GM18505 (cell line): ENCODE results near the gene AURKAIP1.
"Not testable (repeated sequence)": the region's sequence is repeated elsewhere in the genome, so short reads cannot be mapped to it uniquely, and the experiment has no call there.

Source experiments
- ATAC-seq: cut with Tn5 transposase; IDR thresholded peaks from one replicate; pipeline ENCODE4 v1.9.1; 2021; ENCODE audit not compliant: unreplicated experiment
- POLR2A ChIP-seq: IDR thresholded peaks from 4 replicates; pipeline ENCODE4 v1.6.1; 2011; ENCODE audit warnings: borderline replicate concordance; ENCODE audit not compliant: insufficient read depth, insufficient read length; ENCODE audit errors: extremely low read depth

Gene AURKAIP1

GRCh38 chr1:1385931-1386330, 10.9 kb upstream of the AURKAIP1 start:
- ATAC-seq: no peak
- TF ChIP-seq POLR2A: no peak

GRCh38 chr1:1385339-1385738, 10.3 kb upstream of the AURKAIP1 start:
- ATAC-seq: not testable (repeated sequence)

DNA sequence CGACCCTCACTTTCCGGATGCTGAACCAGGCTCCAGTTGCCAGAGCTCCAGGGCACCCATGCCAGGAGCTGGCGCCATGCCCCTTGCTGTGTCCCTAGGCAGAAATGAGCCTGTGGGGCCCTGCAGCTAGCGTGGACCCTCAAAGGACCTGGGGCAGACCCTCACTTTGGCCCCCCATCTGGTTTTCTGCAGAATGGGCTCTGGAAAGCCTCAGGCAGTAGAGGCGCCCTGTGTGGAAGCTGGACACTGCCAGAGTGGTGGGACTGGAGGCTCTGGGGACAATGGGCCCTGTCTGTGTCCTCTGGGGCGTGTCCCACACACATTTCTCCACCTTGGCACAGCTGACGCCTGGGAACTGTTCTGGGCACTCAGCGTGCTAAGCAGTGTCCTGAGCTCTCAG, 6.3 kb upstream of the AURKAIP1 start:
- no peak for ATAC-seq

DNA sequence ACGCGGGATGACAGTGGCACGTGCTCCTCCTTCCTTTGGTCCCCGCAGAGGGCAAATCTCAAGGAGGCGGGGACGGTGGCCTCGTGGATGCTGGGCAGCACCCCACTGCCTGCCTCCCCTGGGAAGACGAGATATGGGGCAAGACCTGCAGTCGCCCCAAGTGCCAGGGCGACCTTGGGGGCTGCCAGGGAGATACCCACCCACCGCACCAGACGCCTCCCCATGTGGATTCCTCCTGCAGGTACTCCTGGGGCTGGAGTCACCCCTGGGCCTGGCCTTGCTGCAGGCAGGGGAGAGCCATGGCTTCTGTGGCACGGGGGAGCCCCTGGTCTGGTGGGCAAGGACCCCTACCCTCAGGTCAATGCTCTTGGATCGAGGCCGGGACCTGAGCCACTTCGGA, 5.9 kb upstream of the AURKAIP1 start:
- no peak for ATAC-seq

More for the DNA sequence above, 6.3 kb upstream of the AURKAIP1 start:
- TF ChIP-seq POLR2A: no peak

DNA sequence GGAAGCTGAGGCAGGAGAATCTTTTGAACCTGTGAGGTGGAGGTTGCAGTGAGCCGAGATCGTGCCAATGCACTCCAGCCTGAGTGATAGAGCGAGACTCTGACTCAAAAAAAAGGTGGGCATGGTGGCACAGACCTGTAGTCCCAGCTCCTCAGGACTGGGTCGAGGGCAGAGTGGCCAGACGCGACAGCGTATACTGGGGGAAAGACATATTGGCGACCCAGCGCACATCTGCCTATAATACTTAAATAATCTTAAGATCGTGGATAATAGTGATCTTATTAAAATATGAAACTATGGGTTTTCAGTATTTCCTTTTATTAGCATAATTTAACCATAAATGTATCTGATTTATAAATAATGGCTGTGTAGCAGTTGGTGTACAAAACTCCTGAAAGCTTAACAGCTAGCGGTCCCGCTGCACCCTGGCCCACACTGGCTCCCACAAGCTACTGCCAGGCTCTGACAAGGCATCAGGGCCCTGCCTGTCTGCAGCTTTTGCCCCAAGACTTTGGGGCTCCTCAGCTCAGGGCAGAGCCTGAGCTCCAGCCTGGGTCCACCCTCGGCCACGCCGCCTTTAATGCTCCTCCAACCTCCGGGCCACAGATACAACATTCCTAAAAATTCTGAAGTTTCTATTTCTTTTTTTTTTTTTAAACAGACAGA, 2.7 kb upstream of the AURKAIP1 start:
- TF ChIP-seq POLR2A: no peak

More for the DNA sequence above, 5.9 kb upstream of the AURKAIP1 start:
- no peak for TF ChIP-seq POLR2A

GRCh38 chr1:1376551-1377226, 1.7 kb upstream of the AURKAIP1 start:
- TF ChIP-seq POLR2A: no peak

More for the DNA sequence above, 2.7 kb upstream of the AURKAIP1 start:
- ATAC-seq: no peak

GRCh38 chr1:1374589-1374928, 448 bp downstream of the AURKAIP1 start:
- ATAC-seq: peak; percentile 2
- TF ChIP-seq POLR2A: no peak

More at GRCh38 chr1:1376551-1377226, 1.7 kb upstream of the AURKAIP1 start:
- ATAC-seq: no peak

DNA sequence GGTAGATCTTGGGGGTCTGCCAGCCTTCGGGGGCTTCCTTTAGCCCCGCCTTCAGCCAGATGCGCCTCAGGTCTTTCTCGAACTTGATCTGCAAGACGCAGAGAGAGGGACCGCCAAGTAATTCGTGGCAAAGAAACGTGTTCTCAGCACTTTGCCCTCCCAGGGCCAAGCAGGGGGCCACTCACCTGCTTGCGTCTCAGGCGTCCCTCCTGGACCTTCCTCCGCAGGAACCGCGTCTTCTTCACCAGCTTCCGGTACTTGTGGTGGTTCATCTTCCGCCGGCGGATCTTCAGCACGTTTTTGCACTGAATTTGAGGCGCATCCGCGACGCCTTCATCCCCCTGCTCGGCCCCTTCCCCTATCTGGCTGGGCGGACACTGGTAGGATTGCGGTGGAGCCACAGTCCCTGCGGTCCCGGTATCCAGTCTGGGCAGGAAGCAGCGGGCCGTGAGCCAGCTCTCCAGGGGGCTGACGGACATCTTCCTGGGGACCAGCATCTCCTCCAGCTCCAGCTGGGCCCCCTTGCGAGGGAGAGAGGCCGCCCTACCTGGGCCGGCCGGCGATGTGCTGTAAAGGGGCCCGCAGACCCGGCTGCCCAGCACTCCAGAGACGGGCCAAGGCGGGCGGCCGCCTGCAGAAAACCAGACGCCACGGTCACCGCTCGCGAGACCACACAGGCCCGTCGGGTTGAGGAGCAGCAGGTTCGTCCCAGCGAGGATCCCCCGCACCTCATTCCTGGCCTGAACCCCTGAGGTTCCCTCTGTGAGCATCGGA, 1.0 kb downstream of the AURKAIP1 start:
- ATAC-seq: no peak
- TF ChIP-seq POLR2A: no peak

DNA sequence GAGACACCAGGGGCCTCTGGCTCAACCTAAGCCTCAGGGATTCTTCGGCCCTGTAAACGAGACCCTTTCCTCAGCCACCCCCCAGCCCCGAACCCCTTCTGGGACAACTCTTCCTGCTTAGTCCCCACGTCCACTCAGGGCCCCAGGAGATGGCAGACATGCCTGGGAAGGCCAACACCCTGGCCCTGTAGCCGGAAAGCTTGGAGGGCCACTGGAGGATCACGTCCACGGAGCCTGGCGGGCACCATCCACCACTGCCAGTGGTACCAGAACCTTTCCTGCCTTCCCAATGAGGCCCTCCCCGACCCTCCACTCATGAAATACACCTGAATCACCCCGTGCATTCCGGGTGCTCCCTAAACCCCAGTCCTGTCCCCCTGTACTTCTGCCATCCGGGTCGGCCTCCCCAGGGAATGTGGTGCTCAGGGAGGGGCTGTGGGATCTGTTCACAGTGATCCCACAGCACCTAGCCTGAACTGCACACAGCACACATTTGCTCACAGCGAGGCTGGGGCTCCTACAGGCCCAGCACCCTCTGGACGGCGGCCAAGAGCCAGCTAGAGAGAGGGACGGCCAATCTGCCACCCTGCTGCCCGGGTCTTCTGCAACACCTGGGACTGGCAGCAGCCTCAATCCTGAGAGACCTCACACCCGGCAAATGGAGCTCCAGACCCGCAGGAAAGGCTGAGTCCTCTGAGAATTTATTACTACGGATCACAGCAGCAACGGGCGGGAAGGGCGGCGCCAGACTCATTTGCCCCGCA, 1.8 kb downstream of the AURKAIP1 start:
- TF ChIP-seq POLR2A: no peak
- ATAC-seq: no peak

DNA sequence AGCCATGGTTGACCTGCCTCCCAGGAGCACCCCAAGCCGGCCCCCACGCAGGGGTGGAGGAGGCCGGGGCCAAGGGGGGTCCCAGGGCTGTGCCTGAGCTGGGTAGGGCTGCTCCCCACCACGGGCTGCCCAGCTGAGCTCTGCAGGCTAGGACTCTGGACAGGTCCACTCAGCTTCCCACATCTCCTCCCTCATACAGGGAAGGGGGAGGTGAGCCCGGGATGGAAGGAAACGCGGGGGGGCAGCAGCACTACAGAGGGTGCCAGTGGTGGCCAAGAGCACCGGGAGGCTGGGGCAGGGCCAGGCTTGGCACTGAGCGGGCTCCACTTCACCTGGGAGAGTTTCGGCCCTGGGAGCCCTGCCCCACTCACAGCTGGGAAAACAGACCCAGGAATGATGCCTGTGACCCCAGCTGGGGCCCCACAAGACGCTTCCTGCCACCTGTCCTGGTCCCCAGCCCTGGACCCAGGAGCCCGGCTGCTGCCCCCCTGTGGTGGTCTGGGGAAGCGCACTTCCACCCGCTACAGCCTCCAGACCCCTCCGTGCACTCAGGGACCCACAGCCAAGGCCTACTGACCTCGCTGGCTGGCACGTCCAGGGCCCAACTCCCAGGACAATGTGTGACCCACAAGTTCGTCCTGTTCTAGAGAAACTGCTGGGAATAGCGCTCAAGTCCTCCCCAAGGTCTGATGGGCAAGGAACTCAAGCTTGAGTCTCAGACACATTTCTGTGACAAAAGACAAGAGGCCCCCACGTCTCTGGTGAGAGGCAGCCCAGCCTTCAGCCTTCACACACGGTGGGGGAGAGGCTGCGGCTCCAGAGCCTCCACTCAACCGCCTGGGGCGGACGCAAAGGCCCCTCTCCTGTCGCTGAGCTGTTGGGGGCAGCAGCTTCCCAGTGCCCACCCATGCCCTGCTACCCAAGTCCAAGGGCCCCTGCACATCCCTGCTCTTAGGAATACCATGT, 3.0 kb downstream of the AURKAIP1 start:
- no peak for TF ChIP-seq POLR2A
- no peak for ATAC-seq

GRCh38 chr1:1371364-1371745, 3.7 kb downstream of the AURKAIP1 start:
- no peak for TF ChIP-seq POLR2A
- no peak for ATAC-seq

- ATAC-seq: no peak
- TF ChIP-seq POLR2A: no peak
Observed at GRCh38 chr1:1370771-1371300, 4.2 kb downstream of the AURKAIP1 start.

DNA sequence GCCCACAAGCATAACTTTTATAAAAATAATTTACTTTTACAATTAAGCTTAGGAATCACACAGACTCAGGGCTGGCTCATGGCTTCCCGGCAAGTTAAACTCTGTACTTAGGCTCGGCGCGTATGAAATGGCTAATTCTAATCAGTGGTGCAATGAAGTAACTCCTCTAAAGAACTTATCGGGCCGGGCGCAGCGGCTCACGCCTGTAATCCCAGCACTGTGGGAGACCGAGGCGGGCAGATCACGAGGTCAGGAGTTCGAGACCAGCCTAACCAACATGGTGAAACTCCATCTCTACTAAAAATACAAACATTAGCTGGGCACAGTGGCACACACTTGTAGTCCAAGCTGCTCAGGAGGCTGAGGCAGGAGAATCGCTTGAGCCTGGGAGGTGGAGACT, 4.9 kb downstream of the AURKAIP1 start:
- not testable (repeated sequence) for ATAC-seq

GRCh38 chr1:1367315-1367714, 7.7 kb downstream of the AURKAIP1 start:
- TF ChIP-seq POLR2A: no peak
- ATAC-seq: no peak
